ENCODE data around the gene ARID5A. TPM values are rescaled to one million over a fixed set of nuclear protein-coding genes. Genes with fewer than 3 reads are reported as not detected.

ARID5A gene
- total and polyA plus RNA-seq, 2 experiments from 2014 or later: 15.2 to 19.5 TPM

GRCh38 chr2:96499061-96499960 is 37.2 kb upstream of the ARID5A start:
- in situ Hi-C loops (cut with MboI): no loop called here
- Histone ChIP-seq H3K36me3 (ENCODE audit: low read depth) (no peaks in the 10 kb centered on the region), H3K79me2 (ENCODE audit: insufficient read depth) (no peaks in the 10 kb centered on the region), H3K27ac (no peak overlapping the region), H3F3A (ENCODE audit: insufficient read depth) (no peaks in the 10 kb centered on the region), H3K4me2 (ENCODE audit: unreplicated experiment) (no peak overlapping the region), H3K4me1 (ENCODE audit: insufficient read depth) (no peaks in the 10 kb centered on the region), H3K9ac (no peak overlapping the region), H2AFZ (no peak overlapping the region), H3K9me3 (ENCODE audit: low read depth) (no peaks in the 10 kb centered on the region), H3K27me3 (replicated peaks; ENCODE audit: insufficient read depth) (peaks cover 58% of the 10 kb centered on the region), H4K20me1 (ENCODE audit: insufficient read depth) (no peaks in the 10 kb centered on the region), H3K4me3 (no peak overlapping the region), H3K9me2 (ENCODE audit: insufficient read depth) (no peaks in the 10 kb centered on the region)
- 63 to 67% methylated on average over 12 to 15 of the region's 15 CpGs for WGBS, 2 experiments (ENCODE audit: low coverage in 1 of 2, low lambda C conversion rate in 2 of 2, missing lambda C conversion rate in 2 of 2)
- no peak for DNase-seq
- no peak for TF ChIP-seq EZH2phosphoT487 (IDR thresholded peaks at IDR 0.05; ENCODE audit: insufficient read depth, low read depth)
- no peak for TF ChIP-seq EZH2 (IDR thresholded peaks at IDR 0.05; ENCODE audit: insufficient read depth, poor library complexity, severe bottlenecking)

GRCh38 chr2:96500385-96501066 is 36.0 kb upstream of the ARID5A start:
- no peaks in the 10 kb centered on the region for H3K36me3 ChIP-seq (ENCODE audit: low read depth)
- no peaks in the 10 kb centered on the region for H3K4me1 ChIP-seq (ENCODE audit: insufficient read depth)
- no peak overlapping the region for H2AFZ ChIP-seq
- H4K20me1 ChIP-seq (ENCODE audit: insufficient read depth): no peaks in the 10 kb centered on the region
- no peak overlapping the region for H3K4me2 ChIP-seq (ENCODE audit: unreplicated experiment)
- H3K79me2 ChIP-seq (ENCODE audit: insufficient read depth): no peaks in the 10 kb centered on the region
- no peaks in the 10 kb centered on the region for H3K9me2 ChIP-seq (ENCODE audit: insufficient read depth)
- DNase-seq: peak; percentile 25
- no peak for TF ChIP-seq EZH2 (IDR thresholded peaks at IDR 0.05; ENCODE audit: insufficient read depth, poor library complexity, severe bottlenecking)
- TF ChIP-seq EZH2phosphoT487 (IDR thresholded peaks at IDR 0.05; ENCODE audit: insufficient read depth, low read depth): no peak
- no peaks in the 10 kb centered on the region for H3K9me3 ChIP-seq (ENCODE audit: low read depth)
- in situ Hi-C loops (cut with MboI): loop anchor here (25.0 kb wide), 2 partner anchors 213 to 488 kb away; no protein-coding TSS in a partner anchor
- no peak overlapping the region for H3K27ac ChIP-seq
- WGBS, 2 experiments (ENCODE audit: low coverage in 1 of 2, low lambda C conversion rate in 2 of 2, missing lambda C conversion rate in 2 of 2): 15 to 21% methylated on average over 59 to 64 of the region's 64 CpGs
- H3K9ac ChIP-seq: no peak overlapping the region
- H3K4me3 ChIP-seq: no peak overlapping the region
- H3K27me3 ChIP-seq (replicated peaks; ENCODE audit: insufficient read depth): peaks cover 47% of the 10 kb centered on the region
- H3F3A ChIP-seq (ENCODE audit: insufficient read depth): peaks cover 2% of the 10 kb centered on the region; the same call in 1 of the 2 replicates

GRCh38 chr2:96501471-96501874 is 35.1 kb upstream of the ARID5A start:
- Histone ChIP-seq H3F3A (ENCODE audit: insufficient read depth) (peaks cover 5% of the 10 kb centered on the region; the same call in 1 of the 2 replicates), H3K79me2 (ENCODE audit: insufficient read depth) (no peaks in the 10 kb centered on the region), H3K4me1 (ENCODE audit: insufficient read depth) (no peaks in the 10 kb centered on the region), H3K27ac (no peak overlapping the region), H3K9me2 (ENCODE audit: insufficient read depth) (no peaks in the 10 kb centered on the region), H3K4me2 (ENCODE audit: unreplicated experiment) (no peak overlapping the region), H3K4me3 (no peak overlapping the region), H3K36me3 (ENCODE audit: low read depth) (no peaks in the 10 kb centered on the region), H2AFZ (no peak overlapping the region), H4K20me1 (ENCODE audit: insufficient read depth) (no peaks in the 10 kb centered on the region), H3K9ac (no peak overlapping the region), H3K9me3 (ENCODE audit: low read depth) (no peaks in the 10 kb centered on the region), H3K27me3 (replicated peaks; ENCODE audit: insufficient read depth) (peaks cover 38% of the 10 kb centered on the region)
- TF ChIP-seq EZH2 (IDR thresholded peaks at IDR 0.05; ENCODE audit: insufficient read depth, poor library complexity, severe bottlenecking) (no peak), EZH2phosphoT487 (IDR thresholded peaks at IDR 0.05; ENCODE audit: insufficient read depth, low read depth) (no peak)
- 14 to 30% methylated on average over 2 of the region's 2 CpGs for WGBS, 2 experiments (ENCODE audit: low coverage in 1 of 2, low lambda C conversion rate in 2 of 2, missing lambda C conversion rate in 2 of 2)
- DNase-seq: no peak
- in situ Hi-C loops (cut with MboI): loop anchor here (25.0 kb wide), 2 partner anchors 214 to 489 kb away; no protein-coding TSS in a partner anchor

Data from GM23248 (cell line).